Mucosa of gallbladder (tissue), 1 donor: ENCODE data around the gene FAM204A. TPM values are rescaled to one million over a fixed set of nuclear protein-coding genes. Genes with fewer than 3 reads are reported as not detected.

Experiments
- DNase-seq: peaks from one replicate; pipeline ENCODE4 v3.0.0-alpha.2; 2020; ENCODE audit warnings: low spot score
- total RNA-seq: library from RNA; stranded (reverse); gene quantifications from one replicate; pipeline ENCODE4 v1.2.1, GENCODE V29; 2021
- donor health status: DM: no; HTN: no; CAD: no.

The FAM204A gene
- total RNA-seq, 1 donor from 2014 or later = 45.1 TPM

- no peak for DNase-seq
Observed at GRCh38 chr10:118332236-118332635, 9.9 kb downstream of the FAM204A start.

DNA sequence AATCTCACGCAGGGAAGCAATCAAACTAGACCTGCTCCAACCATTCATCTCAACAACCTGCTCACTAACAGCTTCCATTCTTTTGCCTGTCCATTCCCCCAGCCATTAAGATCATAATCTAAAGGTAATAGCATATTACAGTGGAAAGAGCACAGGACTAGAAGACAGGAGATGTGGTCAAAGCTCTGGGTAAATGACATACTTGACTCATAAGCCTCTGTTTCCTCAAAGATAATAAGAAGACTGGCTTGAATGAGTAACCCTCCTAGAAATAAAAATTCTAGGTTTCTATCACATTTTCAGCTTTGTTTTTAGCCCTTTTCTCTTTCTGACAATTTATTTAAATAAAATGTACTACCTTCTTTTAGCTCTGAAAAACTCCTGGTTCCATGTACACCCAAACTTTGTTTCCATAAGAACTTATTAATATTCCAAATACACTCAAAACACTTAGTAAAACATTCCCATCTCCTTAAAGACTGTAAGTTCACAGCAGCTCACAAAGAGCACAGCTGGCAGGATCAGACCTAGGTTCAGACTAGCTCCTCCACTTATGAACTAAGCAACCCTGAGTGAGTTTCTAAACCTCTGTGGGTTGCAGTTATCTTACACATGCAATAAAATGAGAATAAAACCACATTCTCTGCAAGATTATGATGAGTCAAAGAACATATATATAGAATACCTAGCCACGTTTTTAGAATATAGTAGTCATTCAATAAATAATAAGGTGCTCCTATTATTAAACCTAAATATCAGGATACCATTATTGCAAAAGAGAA, 11.6 kb downstream of the FAM204A start:
- DNase-seq = no peak

DNA sequence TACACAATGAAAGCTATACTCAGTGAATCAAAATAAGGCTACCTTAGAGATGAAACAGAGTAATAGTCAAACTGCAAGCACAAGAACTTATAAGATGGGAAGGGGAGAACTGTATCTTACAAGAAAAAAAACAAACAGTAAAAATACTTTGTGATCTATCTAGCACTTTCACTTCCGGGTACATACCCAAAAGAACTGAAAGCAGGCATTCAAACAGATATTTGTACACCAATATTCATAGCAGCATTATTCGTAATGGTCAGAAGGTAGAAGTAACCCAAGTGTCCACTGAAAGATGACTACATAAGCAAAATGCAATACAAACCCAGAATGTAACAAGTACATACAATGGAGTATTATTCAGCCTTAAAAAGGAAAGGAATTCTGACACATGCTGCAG, 18.0 kb downstream of the FAM204A start:
- DNase-seq = no peak

DNA sequence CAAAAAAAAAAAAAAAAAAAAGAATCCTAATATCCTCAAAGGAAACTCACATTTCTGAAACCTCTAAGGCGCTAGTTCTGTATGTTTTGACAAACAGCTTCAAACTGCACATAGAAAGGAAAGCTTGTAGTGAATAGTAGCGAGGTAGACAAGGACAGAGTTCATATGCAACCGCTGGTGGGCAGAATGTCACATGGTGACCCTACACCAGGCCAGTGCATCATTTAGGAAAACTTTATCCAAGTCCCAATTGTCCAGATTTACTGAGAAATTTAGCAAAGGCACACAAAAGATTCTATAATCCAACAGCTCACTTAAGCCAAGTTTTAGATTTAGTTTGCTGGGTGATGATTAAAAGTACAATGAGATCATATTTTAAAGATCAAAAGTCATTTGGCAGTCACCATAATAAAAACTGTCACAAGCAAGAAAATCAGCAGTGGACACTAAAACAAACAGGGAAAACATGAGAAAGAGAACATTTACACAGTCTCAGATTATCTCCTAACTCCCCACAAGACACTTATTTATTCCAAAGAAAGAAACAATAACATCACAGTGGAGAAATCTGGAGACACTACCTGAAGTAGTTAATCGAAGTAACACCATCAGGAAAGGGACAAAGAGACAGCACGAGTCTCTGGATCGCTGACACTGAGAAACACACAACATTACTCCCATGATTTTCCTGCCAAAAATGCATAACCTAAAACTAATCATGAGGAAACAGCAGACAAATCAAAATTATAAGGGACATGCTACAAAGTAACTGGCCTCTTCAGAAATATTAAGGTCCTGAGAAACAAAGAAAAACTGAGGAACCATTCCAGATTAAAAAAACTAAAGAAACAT, 20.2 kb downstream of the FAM204A start:
- DNase-seq = no peak

DNA sequence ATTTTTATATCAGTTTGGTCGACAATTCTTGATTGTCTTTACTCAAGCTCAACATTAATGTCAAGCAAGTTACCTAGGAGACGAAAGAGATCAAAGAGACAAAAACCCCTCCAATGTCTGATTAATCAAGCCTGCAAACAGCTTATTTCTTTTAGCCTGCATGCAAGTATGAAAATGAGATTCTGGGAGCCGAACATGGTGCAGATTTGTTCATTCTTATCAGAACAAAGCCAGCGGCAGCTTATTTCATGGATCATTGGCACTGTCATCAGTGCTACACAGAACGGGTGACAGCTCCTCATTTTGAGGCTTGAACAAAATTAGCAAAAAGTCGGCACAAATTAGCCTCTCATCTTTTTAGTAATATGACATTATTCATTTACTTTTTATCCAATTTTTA, 26.5 kb downstream of the FAM204A start:
- no peak for DNase-seq

GRCh38 chr10:118314882-118315281, 27.2 kb downstream of the FAM204A start:
- no peak for DNase-seq

- DNase-seq = no peak
Observed at GRCh38 chr10:118311505-118311904, 30.6 kb downstream of the FAM204A start.

GRCh38 chr10:118310822-118311221, 31.3 kb downstream of the FAM204A start:
- DNase-seq = no peak

- DNase-seq = no peak
Observed at GRCh38 chr10:118309911-118310310, 32.2 kb downstream of the FAM204A start.

GRCh38 chr10:118308664-118309063, 33.5 kb downstream of the FAM204A start:
- DNase-seq = no peak

DNA sequence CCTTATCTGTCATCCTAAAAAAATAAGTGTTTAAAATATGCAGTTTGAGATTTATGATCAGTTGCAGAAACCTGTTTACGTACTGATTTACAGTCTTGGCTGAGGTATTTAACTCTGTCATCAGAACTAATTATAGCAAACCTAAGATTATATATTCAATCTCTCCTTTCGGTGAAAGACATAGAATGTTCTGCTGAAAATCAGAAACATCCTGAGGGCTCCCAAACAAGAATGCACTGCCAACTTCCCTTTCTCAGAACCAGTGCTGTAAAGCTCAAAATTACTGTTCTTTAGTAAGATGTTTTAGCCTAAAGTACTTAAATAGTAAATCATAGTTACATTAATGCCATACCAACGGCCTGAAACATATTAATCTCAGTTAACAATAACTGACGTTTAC, 34.3 kb downstream of the FAM204A start:
- no peak for DNase-seq

DNA sequence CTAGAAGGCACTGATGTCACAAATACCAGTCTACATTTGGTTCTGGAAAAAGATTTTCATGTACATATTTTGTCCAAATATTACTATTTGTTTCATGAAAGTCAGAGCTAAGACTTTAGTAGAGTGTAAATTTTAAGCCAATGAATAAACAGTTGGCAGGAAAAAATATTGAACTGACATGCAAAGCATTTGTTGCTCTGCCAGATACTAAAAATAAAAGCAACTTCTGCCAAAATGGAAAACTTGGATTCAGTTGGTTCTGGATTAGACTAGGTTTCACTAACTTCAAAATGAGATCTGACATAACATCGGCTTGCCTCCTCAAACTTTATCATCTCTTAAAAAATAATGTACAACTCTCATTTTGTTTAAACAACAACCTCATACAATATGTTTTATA, 34.9 kb downstream of the FAM204A start:
- DNase-seq = no peak

DNA sequence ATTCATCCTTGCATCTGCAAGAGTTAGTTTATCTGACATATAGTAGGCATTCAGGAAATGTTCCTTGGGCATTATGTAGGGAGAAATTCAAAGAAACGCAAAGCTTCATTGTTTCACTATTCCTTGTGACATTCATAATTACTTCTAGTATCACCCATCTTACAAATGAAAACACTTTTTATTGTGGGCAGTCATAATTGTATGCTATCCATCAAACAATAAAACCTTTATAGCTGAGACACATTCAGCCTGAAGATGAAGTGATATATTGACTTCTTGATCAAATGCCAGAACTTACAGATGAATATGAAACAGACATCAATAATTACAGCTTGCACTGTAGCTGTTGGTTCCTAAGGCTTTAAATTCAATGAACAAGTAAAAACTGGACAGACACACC, 36.4 kb downstream of the FAM204A start:
- DNase-seq = no peak

DNA sequence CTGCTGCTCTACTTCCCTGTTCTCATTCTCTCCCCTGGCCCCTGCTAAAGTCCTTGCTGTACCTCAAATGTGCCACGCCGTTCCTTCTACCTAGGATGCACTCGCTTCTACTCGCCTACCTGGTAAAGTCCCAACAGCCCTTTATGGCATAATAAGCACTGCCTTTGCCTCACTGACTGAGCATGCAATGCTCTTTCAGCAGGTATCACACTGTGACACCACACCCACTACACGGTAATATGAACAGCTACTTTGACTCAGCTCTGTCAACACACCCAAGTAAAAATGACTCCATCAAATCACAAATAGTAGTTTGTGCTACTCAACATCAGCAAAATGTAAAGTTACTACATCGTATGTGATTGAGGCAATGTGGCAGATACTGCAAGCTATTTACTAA, 37.6 kb downstream of the FAM204A start:
- DNase-seq = no peak

DNA sequence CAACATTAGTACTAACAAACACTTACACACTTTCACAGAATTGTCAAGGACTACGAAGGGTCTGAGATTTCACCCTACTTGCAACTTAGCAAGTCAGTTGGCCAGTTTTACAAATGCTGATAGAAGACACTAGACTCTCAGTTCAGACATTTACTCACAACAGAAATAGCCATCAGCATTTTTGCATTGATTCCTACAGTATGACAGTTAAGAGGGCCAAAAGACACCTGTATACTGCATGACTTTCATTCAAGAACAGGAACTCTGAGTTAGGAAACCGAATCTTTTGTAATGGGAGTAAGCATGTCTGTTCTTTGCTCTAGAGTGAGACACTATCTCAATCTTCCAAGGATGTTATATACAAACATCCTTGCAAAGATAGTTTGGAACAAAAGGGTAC, 40.9 kb downstream of the FAM204A start:
- DNase-seq = no peak

DNA sequence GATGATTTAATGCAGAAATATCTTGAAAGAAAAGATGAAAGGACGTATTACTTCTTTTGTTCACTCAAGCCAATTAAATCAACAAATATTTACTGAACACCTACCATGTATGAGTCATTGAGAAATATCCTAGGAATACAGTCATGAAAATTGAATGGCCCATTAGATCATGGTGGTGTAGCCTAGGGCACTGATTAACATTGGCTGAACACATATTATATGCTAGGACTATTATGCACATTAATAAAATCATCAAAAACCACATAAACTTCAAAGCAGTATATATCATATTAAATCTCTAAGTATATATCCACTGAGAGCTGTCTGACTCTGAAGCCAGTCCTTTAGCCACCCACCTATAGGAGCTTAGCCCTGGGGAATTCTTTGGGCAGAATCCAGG, 41.8 kb downstream of the FAM204A start:
- DNase-seq = no peak

DNA sequence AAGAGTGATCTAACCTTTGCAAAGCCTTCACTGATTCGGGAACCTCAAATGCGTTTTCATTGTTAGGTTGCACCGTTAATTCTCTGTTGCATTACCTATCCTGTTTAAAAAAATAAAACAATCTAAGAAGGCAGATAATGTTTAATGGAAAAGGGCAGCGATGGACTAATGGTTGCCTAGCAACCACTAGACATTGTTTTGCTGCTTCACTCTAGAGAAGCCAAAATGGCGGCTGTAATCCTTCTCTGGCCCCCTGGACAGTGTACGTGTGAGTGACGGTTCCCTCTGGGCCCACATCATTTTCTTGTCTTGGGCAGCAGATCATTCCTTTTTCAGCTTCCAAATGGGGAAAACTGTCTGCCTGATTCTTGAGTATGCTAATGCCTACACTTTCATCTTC, 43.3 kb downstream of the FAM204A start:
- no peak for DNase-seq

GRCh38 chr10:118291122-118291521, 51.0 kb downstream of the FAM204A start:
- no peak for DNase-seq

GRCh38 chr10:118290471-118290995, 51.6 kb downstream of the FAM204A start:
- DNase-seq = no peak

- DNase-seq = no peak
Observed at GRCh38 chr10:118287076-118287806, 54.9 kb downstream of the FAM204A start.

- no peak for DNase-seq
Observed at GRCh38 chr10:118286051-118286838, 55.9 kb downstream of the FAM204A start.
